Stimulated activated CD8-positive, alpha-beta memory T cell treated with anti-CD3 and anti-CD28 coated beads, Interleukin-7, amount 100 ng/mL, for 24 hours (primary cell): ENCODE results near the gene ACSL1.
"Not testable (repeated sequence)": the region's sequence is repeated elsewhere in the genome, so short reads cannot be mapped to it uniquely, and the experiment has no call there.

ENCODE experiments used
- DNase-seq: peaks from one replicate; pipeline ENCODE4 v3.0.0-alpha.2; 2020; ENCODE audit warnings: low read depth

The ACSL1 gene

GRCh38 chr4:184825896-184826690 lies at the start of gene ACSL1:
ACSL1 (minus strand) TSS chr4:184825968; CDS start chr4:184803514, 22,454 bp downstream.
- DNase-seq: peak; percentile 38

- no peak for DNase-seq
Measured at GRCh38 chr4:184873054-184873453, 47.3 kb upstream of the ACSL1 start.

GRCh38 chr4:184870718-184871117 lies 45.0 kb upstream of the ACSL1 start:
- no peak for DNase-seq

GRCh38 chr4:184868623-184869022 lies 42.9 kb upstream of the ACSL1 start:
- no peak for DNase-seq

- no peak for DNase-seq
Measured at GRCh38 chr4:184863916-184864315, 38.1 kb upstream of the ACSL1 start.

GRCh38 chr4:184861047-184861446 lies 35.3 kb upstream of the ACSL1 start:
- DNase-seq: no peak

GRCh38 chr4:184860018-184860779 lies 34.4 kb upstream of the ACSL1 start:
- DNase-seq: no peak

- DNase-seq: no peak
Measured at GRCh38 chr4:184857441-184858121, 31.8 kb upstream of the ACSL1 start.

GRCh38 chr4:184856277-184856609 lies 30.5 kb upstream of the ACSL1 start:
- no peak for DNase-seq

- DNase-seq: no peak
Measured at GRCh38 chr4:184854673-184855072, 28.9 kb upstream of the ACSL1 start.

- no peak for DNase-seq
Measured at GRCh38 chr4:184853436-184853835, 27.7 kb upstream of the ACSL1 start.

- DNase-seq: no peak
Measured at GRCh38 chr4:184851886-184852285, 26.1 kb upstream of the ACSL1 start.

- no peak for DNase-seq
Measured at GRCh38 chr4:184851200-184851541, 25.4 kb upstream of the ACSL1 start.

GRCh38 chr4:184850431-184851199 lies 24.8 kb upstream of the ACSL1 start:
- no peak for DNase-seq

GRCh38 chr4:184850018-184850417 lies 24.2 kb upstream of the ACSL1 start:
- no peak for DNase-seq

GRCh38 chr4:184849185-184849584 lies 23.4 kb upstream of the ACSL1 start:
- no peak for DNase-seq

- no peak for DNase-seq
Measured at GRCh38 chr4:184848510-184848909, 22.7 kb upstream of the ACSL1 start.

GRCh38 chr4:184846531-184846930 lies 20.8 kb upstream of the ACSL1 start:
- no peak for DNase-seq

- no peak for DNase-seq
Measured at GRCh38 chr4:184845367-184846021, 19.7 kb upstream of the ACSL1 start.

GRCh38 chr4:184844742-184845141 lies 19.0 kb upstream of the ACSL1 start:
- no peak for DNase-seq

- DNase-seq: no peak
Measured at GRCh38 chr4:184843984-184844554, 18.3 kb upstream of the ACSL1 start.

- DNase-seq: not testable (repeated sequence)
Measured at GRCh38 chr4:184839075-184839399, 13.3 kb upstream of the ACSL1 start.
